Activated CD4-positive, alpha-beta T cell treated with anti-CD3 and anti-CD28 coated beads for 1 hour (primary cell): ENCODE measurements around the gene PIP5K1B.
"Not testable (repeated sequence)": the region's sequence is repeated elsewhere in the genome, so short reads cannot be mapped to it uniquely, and the experiment has no call there.

ENCODE experiments used
- DNase-seq: peaks from one replicate; pipeline ENCODE4 v3.0.0-alpha.2; 2020

The PIP5K1B gene, protein sequence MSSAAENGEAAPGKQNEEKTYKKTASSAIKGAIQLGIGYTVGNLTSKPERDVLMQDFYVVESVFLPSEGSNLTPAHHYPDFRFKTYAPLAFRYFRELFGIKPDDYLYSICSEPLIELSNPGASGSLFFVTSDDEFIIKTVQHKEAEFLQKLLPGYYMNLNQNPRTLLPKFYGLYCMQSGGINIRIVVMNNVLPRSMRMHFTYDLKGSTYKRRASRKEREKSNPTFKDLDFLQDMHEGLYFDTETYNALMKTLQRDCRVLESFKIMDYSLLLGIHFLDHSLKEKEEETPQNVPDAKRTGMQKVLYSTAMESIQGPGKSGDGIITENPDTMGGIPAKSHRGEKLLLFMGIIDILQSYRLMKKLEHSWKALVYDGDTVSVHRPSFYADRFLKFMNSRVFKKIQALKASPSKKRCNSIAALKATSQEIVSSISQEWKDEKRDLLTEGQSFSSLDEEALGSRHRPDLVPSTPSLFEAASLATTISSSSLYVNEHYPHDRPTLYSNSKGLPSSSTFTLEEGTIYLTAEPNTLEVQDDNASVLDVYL

DNA sequence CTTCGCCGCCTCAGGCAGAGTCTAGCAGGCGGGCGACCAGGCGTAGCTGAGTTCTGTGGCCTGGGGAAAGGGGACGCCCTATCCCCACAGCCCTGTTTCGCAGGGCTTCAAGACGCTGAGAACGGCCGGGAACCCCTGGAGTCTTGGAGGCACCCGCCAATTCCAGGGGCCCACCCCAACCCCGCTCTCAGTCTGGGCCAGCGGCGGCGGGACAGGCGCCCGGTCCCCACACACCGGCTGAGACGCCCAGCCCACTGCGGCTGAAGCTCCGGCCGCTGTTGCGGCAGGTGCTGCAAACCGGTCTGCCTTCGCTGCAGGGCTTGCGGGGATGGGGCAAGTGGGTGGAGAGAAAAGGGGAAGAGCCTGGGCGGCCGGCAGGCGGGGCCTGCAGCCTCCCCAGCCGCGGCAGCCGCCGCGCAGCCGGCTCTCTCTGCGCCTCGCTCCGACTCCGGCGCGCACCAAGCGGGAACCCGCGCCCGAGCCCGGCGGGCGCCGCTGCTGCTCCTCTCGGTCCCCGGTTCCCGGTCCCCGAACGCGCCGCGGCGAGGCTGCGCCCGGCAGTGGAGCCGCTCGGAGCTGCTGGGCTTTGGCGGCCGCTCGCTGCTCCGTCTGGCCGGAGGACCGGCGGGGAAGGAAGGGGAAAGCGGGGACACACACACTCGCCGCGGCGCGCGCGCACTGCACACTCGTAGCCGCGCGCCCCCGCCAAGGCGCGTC, at the start of gene PIP5K1B:
Gene PIP5K1B (plus strand): TSS at position 427 of the 717 bp plus-strand sequence. CDS start 117,375 bp downstream, outside the sequence.
- DNase-seq, result no peak

DNA sequence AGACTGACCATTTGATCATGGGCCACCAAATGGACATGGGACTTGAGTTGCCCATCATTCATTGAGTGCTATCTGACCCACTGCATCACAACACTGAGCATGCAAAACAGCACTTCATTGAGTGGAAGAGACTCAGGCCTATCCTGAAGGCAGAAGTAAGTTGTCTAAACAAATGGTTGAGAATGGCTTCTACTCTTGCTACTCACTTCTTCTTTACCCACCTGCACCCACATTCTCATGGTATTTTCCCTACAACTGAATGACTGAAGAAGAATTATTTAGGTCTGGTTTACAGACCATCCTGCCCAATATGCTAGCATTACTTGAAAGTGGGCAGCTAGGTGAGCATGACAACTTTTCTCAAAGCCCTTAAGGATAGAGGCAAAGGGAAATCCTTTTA, 41.0 kb upstream of the PIP5K1B start:
- no peak for DNase-seq

DNA sequence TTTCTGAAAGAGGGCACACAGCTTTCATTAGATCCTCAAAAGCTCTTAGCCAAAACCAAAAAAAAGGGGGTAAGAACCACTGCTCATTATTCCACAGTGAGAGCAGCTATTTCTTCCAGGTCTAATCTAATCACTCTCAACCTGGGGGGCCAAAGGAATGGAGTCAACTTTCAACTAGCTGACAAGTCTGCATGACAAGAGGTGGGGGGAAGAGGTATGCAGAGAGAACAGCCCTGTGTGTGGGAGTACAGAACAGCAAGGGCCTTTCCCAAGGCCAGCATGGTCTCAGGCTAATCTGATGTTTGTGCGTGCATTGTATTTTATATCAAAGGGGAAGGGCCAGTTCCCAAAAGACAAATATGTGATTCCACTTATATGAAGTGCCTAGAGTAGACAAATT, 36.9 kb upstream of the PIP5K1B start:
- DNase-seq, result no peak

DNA sequence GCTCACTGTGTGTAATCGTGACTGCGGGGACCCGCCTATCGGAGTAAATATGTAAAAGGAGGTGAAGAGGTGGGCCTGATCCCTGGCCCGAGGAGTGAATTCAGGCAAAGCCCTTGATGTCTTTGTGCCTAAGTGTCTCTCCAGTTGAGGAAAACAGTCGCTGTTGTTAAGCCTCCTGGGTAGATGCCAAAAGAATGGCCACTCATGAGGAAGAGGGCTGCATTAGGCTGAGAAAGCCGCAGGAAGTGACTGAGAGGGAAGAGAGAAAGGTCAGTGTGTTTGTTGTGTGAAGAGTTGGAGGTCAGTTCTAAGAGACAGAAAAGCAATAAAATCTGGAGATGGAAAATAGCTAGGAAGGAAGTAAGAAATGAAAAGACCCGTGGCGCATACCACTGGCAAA, 35.8 kb upstream of the PIP5K1B start:
- DNase-seq, result no peak

DNA sequence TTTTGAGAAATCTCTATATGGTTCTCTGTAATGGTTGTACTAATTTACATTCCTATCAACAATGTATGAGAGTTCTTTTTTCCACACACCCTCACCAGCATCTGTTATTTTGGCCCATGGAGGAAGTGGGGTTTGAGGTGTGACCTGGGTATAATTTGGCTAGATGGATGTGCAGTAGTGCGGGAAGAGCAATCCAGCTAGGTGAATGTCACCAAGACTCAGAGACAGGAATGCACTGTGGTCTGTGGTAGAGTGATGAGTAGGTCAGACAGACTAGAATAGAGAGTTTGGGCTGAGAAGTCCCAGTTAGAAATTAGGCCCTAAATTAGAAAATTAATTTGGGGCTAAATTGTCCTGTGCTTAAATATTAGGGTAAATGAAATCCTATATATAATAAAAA, 32.8 kb upstream of the PIP5K1B start:
- DNase-seq, result no peak

DNA sequence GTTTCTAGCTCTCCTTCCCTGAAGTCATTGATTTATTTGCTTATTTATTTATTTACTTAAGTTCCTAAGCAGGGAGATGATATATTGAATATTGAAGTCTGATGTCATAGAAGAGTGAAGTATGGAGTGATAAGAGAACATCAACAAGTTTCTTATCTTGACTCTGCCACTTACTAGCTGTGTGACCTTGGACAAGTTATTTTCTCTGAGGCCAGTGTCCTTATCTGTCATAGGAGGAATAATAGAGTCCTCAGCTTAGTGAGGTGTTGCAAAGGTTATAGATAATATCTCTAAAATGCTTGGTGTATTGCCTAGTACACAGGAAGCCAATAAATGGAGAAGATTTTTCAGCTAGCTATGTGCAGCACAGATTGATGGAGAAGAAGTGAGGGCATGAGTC, 32.4 kb upstream of the PIP5K1B start:
- no peak for DNase-seq

DNA sequence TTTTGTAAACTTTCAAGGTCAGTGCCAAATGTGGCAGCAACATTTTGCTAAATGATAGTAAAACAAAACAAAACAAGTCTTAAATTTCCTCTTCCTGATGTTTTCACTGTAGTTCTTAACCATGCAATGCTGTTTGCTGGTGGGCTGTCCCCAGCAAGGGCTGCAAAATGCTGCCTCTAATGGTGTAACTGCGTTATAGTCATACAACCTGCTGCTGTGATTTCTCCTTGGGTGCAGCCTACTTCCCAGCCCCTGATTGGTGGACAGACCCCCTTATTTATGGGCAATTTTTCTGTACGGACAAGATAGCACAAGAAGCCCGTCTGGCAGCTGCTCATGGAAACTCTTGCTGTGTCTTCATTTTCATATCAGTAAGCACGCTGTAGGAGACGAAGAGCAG, 26.6 kb upstream of the PIP5K1B start:
- DNase-seq, result no peak

DNA sequence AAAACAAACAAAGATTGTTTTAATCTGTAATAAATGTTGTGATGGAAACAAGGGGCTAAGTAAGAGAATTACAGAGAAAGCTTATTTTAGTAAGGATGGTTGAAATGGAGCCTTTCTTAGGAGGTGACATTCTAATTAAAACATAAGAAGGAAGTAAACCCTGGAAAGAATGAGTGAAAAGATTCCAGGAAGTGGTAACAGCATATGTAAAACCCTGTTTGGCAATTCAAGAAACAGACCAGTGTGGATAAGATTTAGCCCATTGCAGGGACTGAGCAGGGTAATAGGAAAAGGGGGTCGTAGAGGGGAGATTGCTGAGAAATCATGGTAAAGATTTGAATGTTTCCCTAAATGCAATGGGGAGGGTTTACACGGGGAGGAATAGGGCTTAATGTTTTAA, 21.6 kb upstream of the PIP5K1B start:
- DNase-seq, result no peak

DNA sequence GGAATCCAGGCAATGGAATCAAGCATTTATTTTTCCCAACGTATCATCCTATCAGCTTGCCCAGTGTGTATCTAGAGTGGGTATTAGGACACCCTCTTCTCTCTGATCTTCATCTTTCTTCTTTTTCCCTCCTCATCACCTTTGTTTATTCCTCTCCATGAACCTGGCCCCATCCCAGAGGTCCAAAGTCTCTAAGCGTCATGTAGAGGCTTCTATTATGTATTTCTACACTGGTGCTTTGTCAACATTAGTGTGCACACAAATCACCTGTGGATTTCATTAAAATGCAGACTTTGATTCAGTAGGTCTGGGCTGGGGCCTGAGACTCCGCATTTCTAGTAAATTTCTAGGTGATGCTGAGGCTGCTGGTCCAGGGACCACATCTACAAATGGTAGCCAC, 19.8 kb upstream of the PIP5K1B start:
- DNase-seq, result no peak

DNA sequence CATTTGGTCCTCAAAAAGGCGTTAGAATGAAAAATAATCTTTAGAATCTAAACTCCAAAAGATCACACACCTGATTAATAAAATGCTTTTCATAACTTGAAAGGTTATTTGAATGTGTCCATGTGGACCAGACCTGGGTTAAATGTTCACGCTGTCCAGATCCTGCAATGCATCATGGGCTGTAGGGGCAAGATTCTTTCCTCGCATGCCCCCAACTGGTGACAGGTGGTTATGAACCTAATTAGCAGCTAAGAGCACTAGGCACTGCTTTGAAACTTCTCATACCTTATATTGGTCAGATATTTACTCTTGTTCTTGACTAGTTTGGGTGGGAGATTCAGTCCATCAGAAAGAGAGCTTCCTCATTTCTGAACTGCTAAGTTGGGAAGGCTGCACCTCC, 19.3 kb upstream of the PIP5K1B start:
- DNase-seq, result no peak

DNA sequence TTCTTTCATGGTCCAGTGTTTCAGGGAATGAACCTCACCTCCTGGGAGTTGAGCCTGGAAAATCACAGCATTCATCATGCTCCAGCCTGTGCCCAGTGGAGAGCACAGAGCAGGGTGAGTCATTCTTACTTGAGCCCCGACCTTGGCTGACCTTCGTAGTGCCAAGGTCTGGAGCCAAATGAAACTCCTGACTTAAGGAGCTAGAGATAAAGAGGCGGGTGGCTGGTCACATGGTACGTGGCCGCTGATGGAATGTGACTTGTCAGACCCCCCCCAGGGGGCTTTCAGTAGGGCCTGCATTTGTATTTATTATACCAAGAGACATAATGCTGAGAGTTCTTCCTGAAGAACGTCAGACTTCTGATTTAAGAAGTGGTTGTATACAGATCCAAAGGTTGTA, 15.0 kb upstream of the PIP5K1B start:
- no peak for DNase-seq

DNA sequence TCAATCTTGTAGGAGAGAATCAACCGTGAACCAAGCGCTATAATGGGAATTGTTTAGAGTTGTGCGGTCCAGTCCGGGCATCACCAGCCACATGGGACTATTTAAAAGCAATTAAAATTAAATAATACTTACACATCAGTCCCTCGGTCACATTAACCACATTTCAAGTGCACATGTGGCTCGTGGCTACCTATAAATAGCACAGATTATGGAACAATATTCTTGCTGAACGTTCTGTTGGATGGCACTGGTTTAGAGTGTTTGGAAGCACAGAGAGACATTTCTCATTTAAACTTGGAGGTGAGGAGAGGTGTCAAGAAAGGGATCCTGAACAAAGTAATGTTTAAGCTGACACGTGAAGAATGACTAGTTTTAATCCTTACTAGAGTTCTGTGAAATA, 12.5 kb upstream of the PIP5K1B start:
- no peak for DNase-seq

DNA sequence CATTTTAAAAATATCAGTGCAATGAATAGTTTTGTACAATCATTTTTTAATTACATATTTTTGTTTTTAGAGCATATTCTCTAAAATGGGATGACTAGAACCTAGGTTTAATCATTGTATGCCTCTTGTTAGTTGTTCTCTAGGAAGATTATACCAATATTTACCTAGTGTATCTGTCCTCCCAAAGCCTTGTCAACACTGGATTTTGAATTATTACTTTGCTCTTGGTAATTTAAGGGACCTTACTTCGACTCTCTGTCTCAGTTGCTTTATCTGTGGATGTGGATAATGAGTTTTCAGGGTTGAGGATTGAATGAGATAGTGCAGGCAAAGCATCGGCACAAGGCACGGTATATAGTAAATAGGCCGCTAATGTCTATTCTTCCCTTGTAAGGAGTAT, 10.9 kb upstream of the PIP5K1B start:
- no peak for DNase-seq

DNA sequence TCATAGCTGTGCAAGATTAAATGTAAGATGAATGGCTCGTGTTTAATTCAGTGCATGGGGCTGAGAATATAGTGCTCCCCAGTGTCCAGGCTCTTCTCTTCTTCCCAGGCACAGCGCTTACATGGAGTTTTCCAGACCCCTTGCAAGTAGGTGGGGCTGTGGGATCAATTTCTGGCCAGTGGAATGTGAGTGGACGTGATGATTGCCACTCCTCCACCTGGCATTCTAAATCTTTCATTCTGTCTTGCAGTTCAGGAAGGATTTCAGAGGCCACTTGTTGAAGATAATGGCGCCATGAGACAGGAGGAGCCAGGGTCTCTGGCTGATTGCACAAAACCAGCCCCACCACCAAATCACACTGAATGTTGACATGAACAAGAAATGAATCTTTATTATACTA, 7.2 kb upstream of the PIP5K1B start:
- no peak for DNase-seq

DNA sequence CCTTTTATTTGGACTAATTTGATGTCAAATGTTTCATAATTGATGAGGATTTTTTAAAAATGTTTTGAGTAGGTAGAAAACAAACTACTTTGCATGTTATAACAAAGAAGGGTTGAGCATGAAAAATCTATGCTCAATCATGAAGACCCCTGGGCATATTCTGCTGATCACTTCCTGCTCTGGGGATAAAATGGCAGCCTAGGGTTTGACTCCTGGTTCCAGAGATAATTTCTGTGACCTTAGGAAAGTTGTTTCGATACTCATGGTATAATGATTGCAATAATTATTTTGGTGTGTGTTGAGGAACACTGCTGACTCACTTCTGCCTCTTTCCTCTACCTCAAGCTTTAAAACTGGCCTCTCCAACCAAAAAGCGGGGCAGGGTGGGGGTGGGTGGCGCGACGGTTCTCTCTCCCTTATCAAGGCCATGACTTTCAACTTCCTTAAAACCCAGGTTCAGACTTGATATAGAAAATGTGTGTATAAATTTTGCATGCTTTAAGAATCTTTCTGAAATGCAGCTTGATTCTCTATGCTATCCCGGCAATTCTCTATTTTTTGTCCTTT, 6.0 kb upstream of the PIP5K1B start:
- no peak for DNase-seq

DNA sequence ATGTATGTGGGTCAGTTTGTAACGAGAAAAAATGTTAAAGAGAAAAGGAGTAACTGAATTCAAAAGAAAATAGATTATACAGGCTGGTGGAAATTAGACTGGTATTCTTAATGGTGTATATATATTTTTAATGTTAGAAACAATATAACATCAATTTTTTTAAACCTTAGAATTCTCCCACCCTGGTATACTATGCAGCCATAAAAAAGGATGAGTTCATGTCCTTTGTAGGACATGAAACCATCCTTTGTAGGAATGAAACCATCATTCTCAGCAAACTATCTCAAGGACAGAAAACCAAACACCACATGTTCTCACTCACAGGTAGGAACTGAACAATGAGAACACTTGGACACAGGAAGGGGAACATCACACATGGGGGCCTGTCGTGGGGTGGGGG, 5.4 kb upstream of the PIP5K1B start:
- not testable (repeated sequence) for DNase-seq

DNA sequence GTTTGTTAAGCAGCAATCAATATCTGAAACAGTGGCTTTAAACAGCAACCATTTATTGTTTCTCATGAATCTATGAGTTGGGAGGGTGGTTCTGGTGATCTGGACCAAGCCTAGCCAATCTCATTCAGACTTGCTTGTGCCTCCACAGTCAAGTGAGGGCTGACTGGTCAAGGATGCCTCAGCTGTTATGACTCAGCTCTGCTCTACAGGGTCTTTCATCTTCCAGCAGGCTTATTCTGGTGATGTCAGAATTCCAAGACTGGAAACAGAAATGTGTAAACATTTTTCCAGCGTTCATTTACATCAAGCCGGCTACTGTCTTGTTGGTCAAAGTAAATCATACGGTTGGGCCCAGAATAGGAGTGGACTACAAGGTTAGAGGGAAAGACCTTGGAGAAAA, 2.5 kb upstream of the PIP5K1B start:
- DNase-seq, result no peak

DNA sequence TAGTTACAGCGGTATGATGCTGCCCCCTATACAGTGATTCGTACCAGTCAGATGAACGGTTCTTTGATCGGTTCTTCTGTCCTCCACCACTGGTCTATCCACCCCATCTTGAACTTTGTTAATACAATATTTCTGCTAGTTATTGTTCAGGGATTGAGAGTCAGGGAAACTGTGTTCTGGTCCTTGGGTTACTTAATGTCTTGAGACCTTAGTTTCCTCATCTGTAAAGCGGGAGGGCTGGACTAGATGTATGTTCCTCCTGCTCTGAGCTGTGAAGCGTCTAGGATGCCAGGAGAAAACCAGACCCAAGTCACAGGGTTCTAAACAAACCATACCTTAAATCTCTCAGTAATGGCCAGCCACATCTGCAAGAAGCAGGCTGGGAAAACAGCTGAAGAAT, 1.4 kb upstream of the PIP5K1B start:
- DNase-seq, result no peak

DNA sequence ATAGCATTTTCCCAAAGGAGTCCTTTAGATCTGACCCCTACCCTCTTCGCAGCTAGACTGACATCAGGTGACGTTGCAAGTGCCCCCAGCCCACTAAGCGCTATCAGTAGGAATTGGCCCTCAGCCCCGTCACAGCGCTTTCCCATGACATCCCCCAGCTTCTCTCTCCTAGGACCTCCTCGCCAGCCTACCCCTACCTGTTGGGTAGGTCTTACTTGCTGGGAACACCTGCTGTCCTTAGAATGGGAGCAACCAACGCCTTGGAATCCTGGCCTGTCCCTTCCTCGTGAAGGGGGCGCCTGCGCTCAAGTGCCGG, 584 bp upstream of the PIP5K1B start:
- DNase-seq, result no peak

DNA sequence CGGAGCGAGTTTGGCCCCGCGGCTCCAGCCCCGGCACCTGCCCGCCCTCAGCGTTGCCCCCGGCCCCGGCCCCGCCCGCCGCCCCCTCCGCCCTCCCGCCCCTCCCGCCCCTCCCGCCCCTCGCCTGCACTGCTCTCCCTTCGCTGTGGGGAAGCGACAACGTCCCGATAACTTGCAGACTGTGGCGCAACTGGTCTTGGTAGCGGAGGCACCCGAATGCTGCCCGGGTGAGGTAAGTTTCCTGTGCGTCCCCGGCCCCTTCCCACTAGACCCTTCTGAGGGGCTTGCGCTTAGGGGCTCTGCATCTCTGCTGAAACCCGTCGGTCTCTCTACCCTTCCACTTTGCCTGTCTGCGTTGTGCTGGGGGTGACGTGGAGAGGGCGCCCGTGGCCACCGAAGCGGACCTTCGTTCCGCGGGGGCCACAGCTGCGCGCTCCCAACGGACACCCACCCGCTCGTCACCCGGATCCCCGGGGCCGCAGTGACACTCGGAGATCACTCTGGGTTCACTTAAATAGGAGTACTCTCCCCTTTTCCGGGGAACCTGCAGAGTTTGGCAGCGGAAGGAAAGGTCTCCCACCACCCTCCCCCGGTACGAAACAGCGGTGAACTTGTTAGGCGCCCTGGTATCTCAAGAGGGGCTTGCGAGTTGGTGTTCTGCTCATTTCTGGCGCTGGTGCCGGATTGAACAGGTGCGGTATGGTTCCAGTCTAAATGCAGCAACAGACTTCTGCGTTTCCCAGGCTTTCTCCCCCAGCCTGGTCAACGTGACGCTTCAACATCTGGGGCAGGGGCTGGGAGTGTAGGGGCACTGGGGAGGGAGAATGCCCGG, 707 bp downstream of the PIP5K1B start:
- DNase-seq, result no peak

DNA sequence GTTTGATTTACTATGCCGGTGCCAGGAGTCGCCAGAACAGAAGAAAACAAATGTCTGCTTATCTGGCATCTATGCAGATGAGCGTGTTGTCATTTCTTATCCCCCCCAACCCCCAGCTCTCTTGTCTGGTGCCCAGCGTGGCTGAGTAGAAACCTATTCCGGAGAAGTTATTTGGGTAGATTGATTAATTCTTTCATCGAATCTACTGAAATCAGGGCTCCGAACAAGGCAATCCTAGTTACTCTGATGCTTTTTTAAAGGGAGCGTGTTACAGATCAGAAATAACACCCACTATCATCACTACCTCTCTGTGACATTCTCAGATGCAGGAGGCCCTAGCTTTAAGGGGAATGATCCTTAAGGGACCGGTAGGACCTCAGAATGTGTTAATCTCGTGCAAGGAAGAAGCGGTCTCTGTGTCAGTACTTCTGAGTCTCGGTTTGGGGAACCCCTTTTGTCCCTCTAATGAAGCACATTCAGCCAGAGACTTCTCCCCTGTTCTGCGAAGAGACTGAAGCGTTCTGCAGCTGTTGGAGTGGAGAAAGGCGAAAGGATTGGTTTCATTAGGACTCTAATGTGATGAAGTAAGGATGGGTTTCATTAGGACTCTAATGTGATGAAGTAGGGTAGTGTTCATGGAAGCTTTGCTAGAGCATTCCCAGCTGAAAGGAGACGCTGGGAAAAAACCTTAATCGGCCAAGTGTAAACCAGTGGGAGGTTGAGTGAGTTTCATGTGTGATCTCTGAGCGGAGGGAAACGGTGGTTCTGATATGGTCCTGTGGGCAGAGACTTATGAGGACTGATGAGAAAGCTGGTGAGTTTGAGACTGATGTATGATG, 1.5 kb downstream of the PIP5K1B start:
- DNase-seq, result no peak

DNA sequence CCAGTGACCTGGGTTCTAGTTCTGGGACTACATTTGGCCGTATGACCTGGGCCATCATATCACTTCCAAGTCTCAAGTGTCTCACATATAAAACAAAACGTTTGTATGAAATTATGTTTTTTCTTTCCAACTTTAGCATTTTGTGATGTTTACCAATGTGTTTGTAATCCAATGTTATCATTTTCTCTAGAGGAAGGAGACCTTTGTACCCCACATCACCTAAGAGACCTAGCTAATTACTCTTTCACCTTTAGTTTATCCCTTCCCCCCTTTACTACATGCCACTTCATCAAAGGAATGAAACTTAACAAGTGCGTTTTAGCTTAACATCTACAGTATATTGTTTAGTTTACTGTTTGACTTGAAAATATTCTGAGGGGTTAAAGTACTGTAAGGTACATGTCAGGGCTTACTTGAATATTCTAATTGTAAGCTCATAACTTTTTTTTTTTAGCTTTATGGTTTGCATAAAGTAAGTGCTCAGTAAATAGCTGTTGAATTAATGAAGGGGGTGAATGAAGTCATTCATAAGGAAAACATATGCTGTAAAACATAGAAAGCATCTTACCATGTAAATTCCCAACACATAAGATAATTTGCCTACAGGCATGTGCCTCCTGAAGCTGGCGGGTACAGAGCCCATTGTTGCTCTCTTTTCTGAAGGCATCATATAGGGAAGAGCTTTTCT, 2.9 kb downstream of the PIP5K1B start:
- no peak for DNase-seq
